Measurements from ENCODE around the gene RNASE11.

GRCh38 chr14:20603813-20604690 lies 16.3 kb upstream of the RNASE11 start:
- TF ChIP-seq CTCF (IDR thresholded peaks at IDR 0.05; ENCODE audit: low read depth, low read length), result no peak
- no peak for TF ChIP-seq POLR2A (IDR thresholded peaks at IDR 0.05; ENCODE audit: extremely low read depth, insufficient read length)
- peak; percentile 41; the same call in 1 of the 2 replicates for TF ChIP-seq MAX (IDR thresholded peaks at IDR 0.05; ENCODE audit: low read depth, low read length)
